ENCODE data around the gene ARHGAP18.

Gene ARHGAP18

DNA sequence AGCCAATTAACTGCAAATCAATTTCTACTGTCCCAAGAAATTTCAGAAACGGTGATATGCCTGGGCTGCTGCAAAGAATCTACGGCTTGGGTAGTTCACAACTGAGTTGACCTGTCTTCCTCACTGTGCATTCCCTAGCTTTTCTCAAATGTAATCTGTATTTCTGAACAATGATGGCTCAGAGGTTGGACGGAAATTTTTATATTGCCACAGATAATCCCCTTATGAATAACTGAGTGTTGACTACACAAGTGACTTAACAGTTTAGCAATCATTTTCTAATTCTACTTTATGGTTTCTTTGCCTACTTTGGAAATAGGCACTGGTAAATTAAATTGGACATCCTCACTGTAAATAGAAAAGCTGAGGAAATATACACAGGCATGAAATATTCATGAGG lies 94.5 kb downstream of the ARHGAP18 start:
- no peak for DNase-seq (ENCODE audit: low read depth in 2 of 2)

GRCh38 chr6:129615020-129615419 lies 95.0 kb downstream of the ARHGAP18 start:
- DNase-seq (ENCODE audit: low read depth in 2 of 2) = no peak

DNA sequence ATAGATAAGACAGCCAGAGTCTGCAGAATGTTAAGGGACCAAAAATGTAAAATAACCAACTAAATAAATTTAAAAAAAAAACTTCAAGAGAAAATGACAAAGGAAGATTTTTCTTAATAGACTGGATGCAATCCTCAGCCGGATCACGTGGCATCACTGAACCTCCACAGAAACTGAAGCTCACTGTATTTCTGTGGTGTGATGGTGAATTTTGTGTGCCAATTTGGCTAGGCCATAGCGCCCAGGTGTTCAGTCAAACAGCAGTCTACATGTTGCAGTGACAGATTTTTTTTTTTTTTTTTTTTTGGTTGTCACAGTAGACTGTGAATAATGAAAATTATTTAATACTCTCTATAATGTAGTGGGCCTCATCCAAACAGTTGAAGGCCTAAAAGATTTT lies 95.5 kb downstream of the ARHGAP18 start:
- DNase-seq (ENCODE audit: low read depth in 2 of 2) = no peak

DNA sequence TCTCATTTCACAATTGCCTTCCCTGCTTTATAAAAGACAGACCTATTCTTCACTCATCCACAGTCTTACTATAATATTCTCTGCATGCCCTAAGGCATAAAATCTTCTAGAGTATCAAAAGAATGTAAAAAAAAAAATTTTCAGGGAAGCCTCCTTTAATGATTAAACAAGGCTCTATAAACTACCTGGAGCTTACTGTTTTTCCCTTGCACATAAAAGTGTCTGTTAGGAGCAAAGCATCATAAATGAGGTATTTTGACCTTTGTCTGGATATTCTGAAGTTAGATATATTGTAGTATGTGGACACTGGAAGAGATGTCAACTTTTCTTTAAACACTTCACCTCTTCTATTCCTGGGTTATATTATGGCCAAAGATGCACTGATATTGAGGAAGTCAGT lies 97.5 kb downstream of the ARHGAP18 start:
- no peak for DNase-seq (ENCODE audit: low read depth in 2 of 2)

DNA sequence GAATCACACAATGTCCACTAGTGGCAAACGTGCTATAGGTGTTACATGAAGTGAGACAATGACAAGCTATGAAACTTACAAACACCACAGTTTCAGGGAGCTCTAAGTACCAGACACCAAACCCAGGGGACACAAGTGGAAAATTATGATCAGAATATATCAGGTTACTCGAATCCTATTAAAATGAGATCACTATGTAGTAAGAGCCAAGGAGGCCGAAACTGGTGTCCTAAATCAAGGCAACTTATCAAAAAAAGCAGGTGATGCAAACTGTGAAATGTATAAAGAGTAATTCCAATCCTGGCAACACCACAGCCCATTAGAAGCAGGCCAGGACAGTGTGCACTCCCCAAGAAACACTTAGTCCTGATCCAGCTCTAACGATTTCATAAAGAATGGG lies 100.3 kb downstream of the ARHGAP18 start:
- DNase-seq (ENCODE audit: low read depth in 2 of 2) = no peak

- DNase-seq (ENCODE audit: low read depth in 2 of 2) = no peak
These were observed 101.0 kb downstream of the ARHGAP18 start for GRCh38 chr6:129608886-129609537.

- DNase-seq (ENCODE audit: low read depth in 2 of 2) = no peak
These were observed 102.3 kb downstream of the ARHGAP18 start for GRCh38 chr6:129607581-129608186.

- DNase-seq (ENCODE audit: low read depth in 2 of 2) = no peak
These were observed 103.3 kb downstream of the ARHGAP18 start for GRCh38 chr6:129606664-129607063.

- no peak for DNase-seq (ENCODE audit: low read depth in 2 of 2)
These were observed 104.0 kb downstream of the ARHGAP18 start for GRCh38 chr6:129605967-129606366.

- no peak for DNase-seq (ENCODE audit: low read depth in 2 of 2)
These were observed 104.9 kb downstream of the ARHGAP18 start for GRCh38 chr6:129605095-129605494.

DNA sequence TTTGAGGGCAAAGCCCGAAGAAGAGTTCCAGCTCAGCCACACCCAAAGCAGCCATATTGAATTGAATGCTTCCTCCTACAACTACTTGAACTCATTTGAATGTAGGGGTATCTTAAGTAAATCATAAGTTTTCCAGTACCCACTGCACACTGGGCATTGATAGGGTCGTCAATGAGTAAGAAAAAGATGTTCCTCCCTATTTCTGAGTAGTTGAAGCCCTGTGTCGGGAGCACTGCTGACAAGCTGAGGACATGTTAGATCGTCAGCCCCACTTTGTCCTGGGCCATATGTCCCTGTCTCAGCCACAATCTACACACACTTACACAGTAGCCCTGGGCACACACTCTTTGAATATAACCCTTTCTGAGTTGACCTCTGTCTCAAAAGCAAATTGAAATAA lies 105.7 kb downstream of the ARHGAP18 start:
- no peak for DNase-seq (ENCODE audit: low read depth in 2 of 2)

DNA sequence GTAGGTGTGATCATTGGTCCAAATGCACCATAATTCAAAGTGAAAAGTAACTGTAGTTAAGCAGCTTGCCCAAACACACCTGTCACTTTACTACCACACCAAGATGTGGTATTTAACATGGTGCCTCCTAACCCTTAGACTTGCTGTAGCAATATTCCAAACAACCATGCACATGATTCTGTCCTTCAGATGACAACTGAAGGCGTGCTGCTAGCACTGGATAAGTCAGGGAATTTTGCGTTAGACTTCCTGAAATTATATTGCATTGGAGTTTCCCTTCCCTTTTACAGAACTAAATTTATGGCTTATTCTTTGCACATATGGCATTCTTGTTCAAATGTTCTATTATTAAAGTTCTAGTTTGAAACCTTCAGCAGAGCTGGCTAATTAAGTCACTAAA lies 106.2 kb downstream of the ARHGAP18 start:
- no peak for DNase-seq (ENCODE audit: low read depth in 2 of 2)

- no peak for DNase-seq (ENCODE audit: low read depth in 2 of 2)
These were observed 108.7 kb downstream of the ARHGAP18 start for GRCh38 chr6:129601323-129601722.

GRCh38 chr6:129599467-129599866 lies 110.5 kb downstream of the ARHGAP18 start:
- no peak for DNase-seq (ENCODE audit: low read depth in 2 of 2)

DNA sequence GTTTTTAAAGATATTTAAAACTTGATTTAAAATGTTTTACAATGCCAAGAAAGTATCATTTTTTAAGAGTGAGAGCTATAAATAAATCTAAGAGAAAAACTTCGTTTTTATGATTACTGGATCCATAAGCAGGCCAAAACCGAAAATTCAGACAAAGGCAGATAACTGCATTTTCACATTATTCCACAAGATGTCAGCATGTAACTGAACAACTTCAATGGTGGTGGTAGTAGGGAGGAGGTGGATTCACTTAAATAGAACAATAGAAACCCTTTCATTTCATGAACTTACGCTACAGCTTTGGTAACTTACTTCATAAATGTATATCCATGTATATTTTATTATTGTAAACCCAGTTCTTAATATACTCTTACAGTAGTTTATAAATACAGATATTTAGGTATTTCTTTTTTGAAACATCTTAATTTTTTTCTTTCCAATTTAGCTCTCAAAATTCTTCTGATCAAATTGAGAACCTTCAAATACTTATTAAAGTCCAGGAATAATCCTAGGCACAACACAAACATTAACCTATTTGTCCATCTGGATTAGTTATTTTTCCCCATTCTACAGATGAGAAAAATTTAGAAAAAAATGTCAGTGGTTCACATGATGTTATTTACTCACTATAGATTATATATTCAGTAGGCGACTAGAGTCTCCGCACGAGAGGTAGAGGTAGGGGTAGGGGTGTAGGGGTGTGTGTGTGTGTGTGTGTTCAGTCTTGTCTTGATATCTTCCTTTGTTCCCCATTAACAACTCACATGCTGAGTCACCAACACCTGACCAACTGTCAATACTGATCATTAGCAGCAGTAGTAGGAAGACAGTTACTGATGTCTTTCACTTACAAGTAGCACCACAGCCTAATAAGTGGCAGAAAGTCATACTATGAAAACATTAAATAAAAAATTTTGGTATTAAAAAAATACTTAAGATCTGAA lies 111.5 kb downstream of the ARHGAP18 start:
- DNase-seq (ENCODE audit: low read depth in 2 of 2) = no peak

DNA sequence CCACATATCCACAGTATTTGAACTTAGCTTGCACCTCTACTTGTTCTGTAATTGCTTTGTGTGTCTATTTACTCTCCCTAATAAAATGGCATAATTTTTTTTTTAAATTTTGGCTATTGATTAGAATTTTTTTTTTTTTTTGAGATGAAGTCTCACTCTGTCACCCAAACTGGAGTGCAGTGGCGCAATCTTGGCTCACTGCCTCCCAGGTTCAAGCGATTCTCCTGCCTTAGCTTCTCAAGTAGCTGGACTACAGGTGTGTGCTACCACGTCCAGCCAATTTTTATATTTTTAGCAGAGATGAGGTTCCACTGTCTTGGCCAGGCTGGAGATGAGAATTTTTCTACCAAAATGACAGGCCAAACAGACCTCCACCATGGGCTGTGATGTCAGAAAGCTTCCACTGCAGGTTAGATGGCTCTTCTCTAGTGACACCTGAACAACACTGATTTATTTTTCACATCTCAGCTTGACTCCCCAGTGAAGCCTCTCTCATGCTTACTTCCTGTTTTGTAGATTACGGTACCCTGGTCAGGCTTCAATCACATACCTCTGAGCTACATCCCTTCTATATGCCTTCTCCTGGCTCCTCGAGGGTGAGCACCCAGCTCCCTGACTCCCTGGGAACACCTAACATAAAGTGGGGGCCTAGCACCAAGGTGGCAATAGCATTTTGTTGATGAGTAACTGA lies 112.8 kb downstream of the ARHGAP18 start:
- no peak for DNase-seq (ENCODE audit: low read depth in 2 of 2)

- DNase-seq (ENCODE audit: low read depth in 2 of 2) = no peak
These were observed 113.5 kb downstream of the ARHGAP18 start for GRCh38 chr6:129596522-129596921.

DNA sequence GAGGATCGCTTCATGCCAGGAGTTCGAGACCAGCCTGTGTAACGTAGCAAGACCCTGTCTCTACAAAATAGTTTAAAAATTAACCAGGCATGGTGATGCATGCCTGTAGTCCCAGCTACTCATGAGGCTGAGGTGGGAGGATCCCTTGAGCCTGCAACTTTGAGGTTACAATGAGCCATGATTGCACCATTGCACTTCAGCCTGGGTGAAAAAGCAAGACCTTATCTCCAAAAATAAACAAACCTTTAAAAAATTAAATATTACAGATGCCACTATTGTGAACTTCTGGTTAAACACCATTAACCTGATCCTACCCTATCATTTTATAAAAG lies 116.8 kb downstream of the ARHGAP18 start:
- no peak for DNase-seq (ENCODE audit: low read depth in 2 of 2)

GRCh38 chr6:129592516-129593232 lies 117.3 kb downstream of the ARHGAP18 start:
- no peak for DNase-seq (ENCODE audit: low read depth in 2 of 2)

DNA sequence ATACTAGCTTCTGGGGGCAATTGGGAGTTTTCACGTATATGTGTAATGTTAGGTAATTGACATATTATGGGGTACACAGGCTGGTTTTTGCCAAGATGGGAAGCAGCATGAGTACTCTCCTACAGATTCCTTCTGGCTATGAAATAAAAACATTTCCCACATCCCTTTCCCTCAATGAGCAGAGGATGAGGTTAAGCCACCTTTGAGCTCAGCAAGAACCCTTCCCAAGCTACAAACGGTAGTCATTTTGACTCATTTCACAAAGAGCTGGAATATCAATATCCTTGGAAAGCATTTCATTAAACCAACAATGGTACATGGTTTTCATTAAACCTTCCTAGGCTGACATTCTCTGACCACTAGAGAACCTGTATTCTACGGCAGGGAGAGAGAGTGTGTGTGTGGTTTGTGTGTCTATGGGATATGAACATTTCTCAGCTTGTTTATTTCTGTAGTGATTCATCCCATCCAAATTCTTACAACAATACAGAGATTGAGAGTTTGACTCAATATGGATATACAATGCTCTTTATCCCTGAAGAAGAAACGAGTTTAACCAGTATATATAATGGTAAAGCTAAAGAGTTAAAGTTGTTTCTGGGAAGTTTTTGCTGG lies 119.5 kb downstream of the ARHGAP18 start:
- no peak for DNase-seq (ENCODE audit: low read depth in 2 of 2)

DNA sequence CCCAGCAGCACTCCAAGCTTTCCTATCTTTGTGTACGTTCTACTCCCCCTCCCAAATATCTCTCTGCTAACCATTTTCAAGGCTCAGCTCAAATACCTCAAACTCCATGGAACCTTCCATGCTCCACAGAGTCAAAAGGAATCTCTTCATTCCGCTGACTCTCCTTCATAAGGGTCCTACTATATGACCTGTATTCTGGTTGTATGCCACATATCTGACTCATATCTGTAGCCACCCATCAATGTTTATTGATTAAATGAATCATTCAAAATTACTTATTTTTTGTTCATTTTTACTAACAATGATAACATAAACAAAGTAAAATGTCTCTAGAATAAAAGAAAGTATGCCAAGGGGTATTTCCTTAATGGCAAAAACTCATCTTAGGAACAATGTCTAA lies 123.2 kb downstream of the ARHGAP18 start:
- no peak for DNase-seq (ENCODE audit: low read depth in 2 of 2)

Measured in stimulated activated CD8-positive, alpha-beta memory T cell treated with anti-CD3 and anti-CD28 coated beads, Interleukin-15, amount 100 ng/mL, for 4 hours (primary cell).